ENCODE data around the gene NUDC.

NUDC gene

DNA sequence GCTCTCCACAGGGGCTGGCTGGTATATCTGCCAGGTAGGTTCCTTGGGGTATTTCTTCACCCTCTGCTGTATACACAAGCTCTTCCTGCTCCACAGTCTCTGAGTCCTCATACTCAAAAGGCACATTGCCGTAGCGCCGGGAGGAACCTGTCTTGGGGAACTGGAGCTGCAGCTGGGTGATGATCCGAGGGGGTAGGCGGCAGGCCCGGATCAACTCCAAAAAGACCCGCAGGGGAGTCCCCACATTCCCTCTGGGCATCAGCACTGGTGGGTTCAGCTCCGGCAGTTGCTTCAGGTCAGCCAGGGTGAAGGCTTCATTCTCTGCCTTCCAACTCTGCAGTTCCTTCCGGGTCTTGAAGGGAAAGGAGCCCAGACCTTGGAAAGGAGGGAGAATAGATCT is 24.2 kb upstream of the NUDC start (continued):
- TF ChIP-seq, protein P1, sequence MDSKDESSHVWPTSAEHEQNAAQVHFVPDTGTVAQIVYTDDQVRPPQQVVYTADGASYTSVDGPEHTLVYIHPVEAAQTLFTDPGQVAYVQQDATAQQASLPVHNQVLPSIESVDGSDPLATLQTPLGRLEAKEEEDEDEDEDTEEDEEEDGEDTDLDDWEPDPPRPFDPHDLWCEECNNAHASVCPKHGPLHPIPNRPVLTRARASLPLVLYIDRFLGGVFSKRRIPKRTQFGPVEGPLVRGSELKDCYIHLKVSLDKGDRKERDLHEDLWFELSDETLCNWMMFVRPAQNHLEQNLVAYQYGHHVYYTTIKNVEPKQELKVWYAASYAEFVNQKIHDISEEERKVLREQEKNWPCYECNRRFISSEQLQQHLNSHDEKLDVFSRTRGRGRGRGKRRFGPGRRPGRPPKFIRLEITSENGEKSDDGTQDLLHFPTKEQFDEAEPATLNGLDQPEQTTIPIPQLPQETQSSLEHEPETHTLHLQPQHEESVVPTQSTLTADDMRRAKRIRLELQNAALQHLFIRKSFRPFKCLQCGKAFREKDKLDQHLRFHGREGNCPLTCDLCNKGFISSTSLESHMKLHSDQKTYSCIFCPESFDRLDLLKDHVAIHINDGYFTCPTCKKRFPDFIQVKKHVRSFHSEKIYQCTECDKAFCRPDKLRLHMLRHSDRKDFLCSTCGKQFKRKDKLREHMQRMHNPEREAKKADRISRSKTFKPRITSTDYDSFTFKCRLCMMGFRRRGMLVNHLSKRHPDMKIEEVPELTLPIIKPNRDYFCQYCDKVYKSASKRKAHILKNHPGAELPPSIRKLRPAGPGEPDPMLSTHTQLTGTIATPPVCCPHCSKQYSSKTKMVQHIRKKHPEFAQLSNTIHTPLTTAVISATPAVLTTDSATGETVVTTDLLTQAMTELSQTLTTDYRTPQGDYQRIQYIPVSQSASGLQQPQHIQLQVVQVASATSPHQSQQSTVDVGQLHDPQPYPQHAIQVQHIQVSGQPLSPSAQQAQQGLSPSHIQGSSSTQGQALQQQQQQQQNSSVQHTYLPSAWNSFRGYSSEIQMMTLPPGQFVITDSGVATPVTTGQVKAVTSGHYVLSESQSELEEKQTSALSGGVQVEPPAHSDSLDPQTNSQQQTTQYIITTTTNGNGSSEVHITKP (tag by site-specific recombination; IDR thresholded peaks at IDR 0.05) = no peak
- TF ChIP-seq ZNF214 (tag by site-specific recombination; IDR thresholded peaks at IDR 0.05; ENCODE audit: borderline replicate concordance) (no peak), SCRT1 (tag by site-specific recombination; IDR thresholded peaks at IDR 0.05; ENCODE audit: borderline replicate concordance) (no peak), ZNF37A (tag by site-specific recombination; IDR thresholded peaks at IDR 0.05) (no peak), ZFP37 (tag by site-specific recombination; IDR thresholded peaks at IDR 0.05) (no peak), FEZF1 (tag by site-specific recombination; IDR thresholded peaks at IDR 0.05) (no peak), ZNF112 (tag by site-specific recombination; IDR thresholded peaks at IDR 0.05) (no peak)

DNA sequence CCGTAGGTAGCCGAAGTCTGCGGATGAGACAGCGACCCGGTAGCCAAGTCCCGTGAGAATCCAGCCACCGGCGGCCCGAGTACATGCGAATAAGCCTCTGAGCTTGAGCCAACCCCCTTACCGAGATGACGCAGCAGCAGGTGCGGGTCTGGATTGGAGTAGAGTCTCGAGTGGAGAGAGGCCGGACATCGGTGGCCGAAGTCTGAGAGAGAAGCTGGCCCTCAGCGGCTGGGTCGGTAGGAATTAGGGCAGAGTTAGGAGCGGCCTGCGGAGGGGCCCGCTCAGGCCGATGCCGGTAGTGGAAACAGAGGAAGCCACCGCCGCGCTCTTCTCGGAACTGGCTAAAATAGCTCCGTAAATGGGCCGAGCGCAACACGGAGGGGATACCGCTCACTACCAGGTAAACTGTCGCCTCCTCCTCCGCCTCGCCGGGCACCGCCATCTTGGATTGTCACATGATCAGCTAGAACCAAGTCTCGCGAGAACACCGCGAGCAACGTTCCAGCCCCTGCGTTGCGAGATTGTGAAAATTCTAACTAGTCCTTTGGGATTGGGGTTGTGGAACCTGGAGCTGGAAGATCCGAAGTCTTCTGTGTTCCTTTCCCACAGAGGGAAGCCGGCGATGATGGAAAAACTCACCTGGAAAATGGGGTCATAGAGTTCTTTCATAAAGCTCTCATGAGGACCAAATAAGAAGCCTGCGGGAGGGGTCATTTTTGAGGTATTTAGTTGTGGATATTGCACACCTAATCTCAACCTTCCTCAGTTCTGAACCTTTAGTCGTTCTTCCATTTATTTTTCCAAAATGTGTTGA is 21.3 kb upstream of the NUDC start, which contains the start of gene GPATCH3:
TSS of gene GPATCH3 (minus strand) at position 467 of the 814 bp plus-strand sequence. CDS start at position 442, 25 bp downstream.
- peak within 1 kb of the TSS; percentile 99 for H3K4me3 ChIP-seq (ENCODE audit: low read depth, low read length)
- H3K4me1 ChIP-seq (ENCODE audit: control insufficient read depth, insufficient read depth, low read length) = 0 out of 2 replicates have a peak, but pooled peaks cover 4% of the 10 kb centered on the region
- POLR2A ChIA-PET = interaction anchor here (0.6 to 3.0 kb wide), 17 partner anchors 9 to 449 kb away, joined by 3 to 53 read pairs (median 4); partner anchors contain the start of genes GPN2, NR0B2, NUDC and ZDHHC18
- H3K27ac ChIP-seq (ENCODE audit: extremely low read depth, low read depth, low read length) = peak within 1 kb of the TSS; percentile 56
- H3K36me3 ChIP-seq (ENCODE audit: control insufficient read depth in 2 of 2, insufficient read depth in 1 of 2, low read length in 2 of 2) = peaks cover 10 to 34% of the 10 kb centered on the region in 2 experiments; a peak in 2 of 3 replicates
- no peaks in the 10 kb centered on the region for H3K9me3 ChIP-seq (ENCODE audit: control insufficient read depth, insufficient read depth, low read depth, low read length)
- CTCF ChIA-PET = interaction anchor here (0.6 to 1.5 kb wide), 5 partner anchors 11 to 1025 kb away, joined by 3 to 5 read pairs (median 4); partner anchors contain the start of gene NR0B2
- TF ChIP-seq ZNF623 (tag by site-specific recombination; IDR thresholded peaks at IDR 0.05) = peak; percentile 18; the same call in 1 of the 2 replicates
- no peak for TF ChIP-seq ZNF311 (tag by site-specific recombination; IDR thresholded peaks at IDR 0.05; ENCODE audit: borderline replicate concordance)
- peak; percentile 26; the same call in 1 of the 2 replicates for TF ChIP-seq GLI2 (tag by site-specific recombination; IDR thresholded peaks at IDR 0.05; ENCODE audit: borderline replicate concordance, low read depth)
- TF ChIP-seq ZFP69B (tag by site-specific recombination; IDR thresholded peaks at IDR 0.05) = no peak; the same call in 1 of the 2 replicates
- TF ChIP-seq PRDM1 (tag by site-specific recombination; IDR thresholded peaks at IDR 0.05) = no peak
- no peak for TF ChIP-seq ZNF354C (tag by site-specific recombination; IDR thresholded peaks at IDR 0.05; ENCODE audit: borderline replicate concordance, low read depth)
- TF ChIP-seq ZNF391 (tag by site-specific recombination; IDR thresholded peaks at IDR 0.05; ENCODE audit: borderline replicate concordance, low read depth) = 0 out of 2 replicates have a peak, but pooled peaks have one; percentile 28
- TF ChIP-seq, protein P2, sequence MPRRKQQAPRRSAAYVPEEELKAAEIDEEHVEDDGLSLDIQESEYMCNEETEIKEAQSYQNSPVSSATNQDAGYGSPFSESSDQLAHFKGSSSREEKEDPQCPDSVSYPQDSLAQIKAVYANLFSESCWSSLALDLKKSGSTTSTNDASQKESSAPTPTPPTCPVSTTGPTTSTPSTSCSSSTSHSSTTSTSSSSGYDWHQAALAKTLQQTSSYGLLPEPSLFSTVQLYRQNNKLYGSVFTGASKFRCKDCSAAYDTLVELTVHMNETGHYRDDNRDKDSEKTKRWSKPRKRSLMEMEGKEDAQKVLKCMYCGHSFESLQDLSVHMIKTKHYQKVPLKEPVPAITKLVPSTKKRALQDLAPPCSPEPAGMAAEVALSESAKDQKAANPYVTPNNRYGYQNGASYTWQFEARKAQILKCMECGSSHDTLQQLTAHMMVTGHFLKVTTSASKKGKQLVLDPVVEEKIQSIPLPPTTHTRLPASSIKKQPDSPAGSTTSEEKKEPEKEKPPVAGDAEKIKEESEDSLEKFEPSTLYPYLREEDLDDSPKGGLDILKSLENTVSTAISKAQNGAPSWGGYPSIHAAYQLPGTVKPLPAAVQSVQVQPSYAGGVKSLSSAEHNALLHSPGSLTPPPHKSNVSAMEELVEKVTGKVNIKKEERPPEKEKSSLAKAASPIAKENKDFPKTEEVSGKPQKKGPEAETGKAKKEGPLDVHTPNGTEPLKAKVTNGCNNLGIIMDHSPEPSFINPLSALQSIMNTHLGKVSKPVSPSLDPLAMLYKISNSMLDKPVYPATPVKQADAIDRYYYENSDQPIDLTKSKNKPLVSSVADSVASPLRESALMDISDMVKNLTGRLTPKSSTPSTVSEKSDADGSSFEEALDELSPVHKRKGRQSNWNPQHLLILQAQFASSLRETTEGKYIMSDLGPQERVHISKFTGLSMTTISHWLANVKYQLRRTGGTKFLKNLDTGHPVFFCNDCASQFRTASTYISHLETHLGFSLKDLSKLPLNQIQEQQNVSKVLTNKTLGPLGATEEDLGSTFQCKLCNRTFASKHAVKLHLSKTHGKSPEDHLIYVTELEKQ (tag by site-specific recombination; IDR thresholded peaks at IDR 0.05; ENCODE audit: borderline replicate concordance) = 0 out of 2 replicates have a peak, but pooled peaks have one; percentile 20
- TF ChIP-seq ZBTB7A (tag by site-specific recombination; IDR thresholded peaks at IDR 0.05; ENCODE audit: low read depth) = no peak
- no peak for TF ChIP-seq ZNF677 (tag by site-specific recombination; IDR thresholded peaks at IDR 0.05)
- TF ChIP-seq, protein P3, sequence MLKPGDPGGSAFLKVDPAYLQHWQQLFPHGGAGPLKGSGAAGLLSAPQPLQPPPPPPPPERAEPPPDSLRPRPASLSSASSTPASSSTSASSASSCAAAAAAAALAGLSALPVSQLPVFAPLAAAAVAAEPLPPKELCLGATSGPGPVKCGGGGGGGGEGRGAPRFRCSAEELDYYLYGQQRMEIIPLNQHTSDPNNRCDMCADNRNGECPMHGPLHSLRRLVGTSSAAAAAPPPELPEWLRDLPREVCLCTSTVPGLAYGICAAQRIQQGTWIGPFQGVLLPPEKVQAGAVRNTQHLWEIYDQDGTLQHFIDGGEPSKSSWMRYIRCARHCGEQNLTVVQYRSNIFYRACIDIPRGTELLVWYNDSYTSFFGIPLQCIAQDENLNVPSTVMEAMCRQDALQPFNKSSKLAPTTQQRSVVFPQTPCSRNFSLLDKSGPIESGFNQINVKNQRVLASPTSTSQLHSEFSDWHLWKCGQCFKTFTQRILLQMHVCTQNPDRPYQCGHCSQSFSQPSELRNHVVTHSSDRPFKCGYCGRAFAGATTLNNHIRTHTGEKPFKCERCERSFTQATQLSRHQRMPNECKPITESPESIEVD (tag by site-specific recombination; IDR thresholded peaks at IDR 0.05) = no peak
- TF ChIP-seq ZNF560 (tag by site-specific recombination; IDR thresholded peaks at IDR 0.05; ENCODE audit: borderline replicate concordance) = no peak
- no peak for TF ChIP-seq MYNN (tag by site-specific recombination; IDR thresholded peaks at IDR 0.05; ENCODE audit: borderline replicate concordance)
- peak; percentile 94; the same call in 1 of the 2 replicates for TF ChIP-seq ZNF24 (tag by site-specific recombination; IDR thresholded peaks at IDR 0.05)
- TF ChIP-seq IKZF3 (tag by site-specific recombination; IDR thresholded peaks at IDR 0.05) = peak; percentile 94
- TF ChIP-seq ZNF777 (tag by site-specific recombination; IDR thresholded peaks at IDR 0.05; ENCODE audit: borderline replicate concordance) = no peak
- TF ChIP-seq ZNF138 (tag by site-specific recombination; IDR thresholded peaks at IDR 0.05; ENCODE audit: borderline replicate concordance) = no peak
- TF ChIP-seq WT1 (tag by site-specific recombination; IDR thresholded peaks at IDR 0.05) = no peak
- no peak for TF ChIP-seq HOXA7 (CRISPR knock-in tag; IDR thresholded peaks at IDR 0.05; ENCODE audit: borderline replicate concordance)
- TF ChIP-seq EGR2 (tag by site-specific recombination; IDR thresholded peaks at IDR 0.05; ENCODE audit: low read depth) = 0 out of 2 replicates have a peak, but pooled peaks have one; percentile 29
- no peak for TF ChIP-seq ZNF214 (tag by site-specific recombination; IDR thresholded peaks at IDR 0.05; ENCODE audit: borderline replicate concordance)
